K562 (cell line): ENCODE measurements around the gene SNPH. TPM values are rescaled to one million over a fixed set of nuclear protein-coding genes. Genes with fewer than 3 reads are reported as not detected.

Experiments
- ATAC-seq: fragments of 200-7000 bp; cut with Tn5 transposase; 3 replicates; pipeline ENCODE4 v1.9.1; 2020; ENCODE audit warnings: moderate library complexity
- BruUV-seq: library from RNA; stranded (reverse); fragments of 400-500 nt; replicated peaks from 2 replicates; lab custom pipeline; 2021; lab: Mats Ljungman, UMichigan
- CTCF ChIA-PET: fragments of 300-600 bp; formaldehyde crosslinking; extraction: SDS; loops from one replicate; lab custom pipeline; 2021; ENCODE audit warnings: low intra/inter-chr PET ratio; lab: Yijun Ruan, JAX
- POLR2A ChIA-PET: fragments of 300-600, 350-650 bp; sonication (Branson Sonifier 250); formaldehyde crosslinking; extraction: SDS; loops from one replicate; lab custom pipeline; 2021; ENCODE audit warnings: antibody characterized with exemption, inconsistent platforms; lab: Yijun Ruan, JAX
- DNase-seq, 4 experiments: peaks; one replicate each; pipeline versions ENCODE4 v3.0.0 to v3.0.0-alpha.2; 2011 to 2018; ENCODE audit warnings: low spot score in 3 of 4, mixed read lengths in 3 of 4; ENCODE audit errors: extremely low read depth in 1 of 4
- FAIRE-seq: peaks from 2 replicates; lab custom pipeline; 2011; peaks lifted over from hg19 to GRCh38; lab: Jason Lieb, UNC
- H2AFZ ChIP-seq: 2 replicates; pipeline ENCODE4 v1.6.0; 2011; ENCODE audit warnings: low read depth, low read length, control low read depth, inconsistent platforms
- H3K27ac ChIP-seq: fragments of 200-600 bp; 3 replicates; pipeline ENCODE4 v1.8.0; 2011; ENCODE audit warnings: low read depth, mild to moderate bottlenecking, control low read depth, inconsistent platforms, low read length, moderate library complexity, mixed read lengths; ENCODE audit errors: extremely low read depth
- H3K27me3 ChIP-seq, 2 experiments: fragments of 300-600 bp in 1 of 2; 2 replicates in 1 of 2; 3 replicates in 1 of 2; pipeline versions ENCODE4 v1.6.0 to v1.8.0; 2011; ENCODE audit warnings: inconsistent platforms in 2 of 2, low read length in 2 of 2, mild to moderate bottlenecking in 1 of 2, mixed read lengths in 1 of 2, moderate library complexity in 1 of 2; ENCODE audit not compliant: control insufficient read depth in 2 of 2, insufficient read depth in 2 of 2
- H3K36me3 ChIP-seq: fragments of 300-600 bp; 3 replicates; pipeline ENCODE4 v1.8.0; 2011; ENCODE audit warnings: mild to moderate bottlenecking, low read length, inconsistent platforms; ENCODE audit not compliant: control insufficient read depth, insufficient read depth
- H3K4me1 ChIP-seq, 2 experiments: fragments of 200-600 bp in 1 of 2; replicated peaks in 1 of 2; 2 replicates in 1 of 2; 3 replicates in 1 of 2; pipeline versions ENCODE4 v1.5.1 to v1.8.0; 2011; ENCODE audit warnings: inconsistent platforms in 2 of 2, low read length in 2 of 2, mild to moderate bottlenecking in 1 of 2, mixed read lengths in 1 of 2, moderate library complexity in 1 of 2; ENCODE audit not compliant: control insufficient read depth in 2 of 2, insufficient read depth in 2 of 2
- H3K4me2 ChIP-seq: 2 replicates; pipeline ENCODE4 v1.6.1; 2011; ENCODE audit warnings: low read length, control low read depth, inconsistent platforms, mixed read lengths; ENCODE audit not compliant: insufficient read depth
- H3K4me3 ChIP-seq: fragments of 200-600 bp; sonication (generic), shearing (Covaris generic); 2 replicates; pipeline ENCODE4 v1.5.1; 2016; ENCODE audit warnings: control low read depth, inconsistent platforms
- H3K79me2 ChIP-seq: fragments of 200-600 bp; 3 replicates; pipeline ENCODE4 v1.8.0; 2011; ENCODE audit warnings: low read length, inconsistent platforms; ENCODE audit not compliant: control insufficient read depth, insufficient read depth
- H3K9ac ChIP-seq, 2 experiments: 2 replicates each; pipeline versions ENCODE4 v1.6.0 to v1.6.1; 2011; ENCODE audit warnings: low read depth in 2 of 2, low read length in 2 of 2, control low read depth in 1 of 2, inconsistent platforms in 1 of 2, mild to moderate bottlenecking in 1 of 2, mixed read lengths in 1 of 2; ENCODE audit not compliant: insufficient read depth in 1 of 2
- H3K9me1 ChIP-seq: one replicate; pipeline ENCODE4 v1.6.0; 2011; ENCODE audit warnings: inconsistent platforms, mild to moderate bottlenecking, low read length, moderate library complexity; ENCODE audit not compliant: control insufficient read depth, insufficient read depth
- H3K9me3 ChIP-seq: replicated peaks from 2 replicates; pipeline ENCODE4 v1.5.1; 2011; ENCODE audit warnings: low read depth, low read length, inconsistent platforms; ENCODE audit not compliant: control insufficient read depth, insufficient read depth
- H4K20me1 ChIP-seq: replicated peaks from 2 replicates; pipeline ENCODE4 v1.6.1; 2011; ENCODE audit warnings: low read length, inconsistent platforms, mixed read lengths; ENCODE audit not compliant: control insufficient read depth, insufficient read depth
- HNRNPL ChIP-seq: fragments of 200-400 bp; formaldehyde crosslinking; IDR thresholded peaks from 2 replicates; pipeline ENCODE4 v1.6.1; 2017; ENCODE audit warnings: low read depth, mild to moderate bottlenecking, low read length
- LARP7 ChIP-seq: fragments of 450-650 bp; IDR thresholded peaks from 2 replicates; pipeline ENCODE4 v1.6.1; 2016
- TCF7 ChIP-seq: sonication (generic); IDR thresholded peaks from 2 replicates; pipeline ENCODE4 v1.6.1; 2016; ENCODE audit warnings: antibody characterized with exemption, borderline replicate concordance
- ZNF175 ChIP-seq: fragments of 200-800 bp; sonication (Bioruptor generic); IDR thresholded peaks from 2 replicates; pipeline ENCODE4 v1.6.1; 2016; ENCODE audit warnings: low read depth, mild to moderate bottlenecking, missing genetic modification characterization, missing compliant biosample characterization
- WGBS: fragments of 100-300 bp; shearing (Covaris generic); methylation state at CpG from one replicate; pipeline ENCODE4 v1.1.6; 2016; ENCODE audit warnings: low coverage, mixed read lengths; ENCODE audit not compliant: insufficient coverage; ENCODE audit errors: missing lambda C conversion rate; 5-methylcytosine and 5-hydroxymethylcytosine counted together
- in situ Hi-C: fragments of 300-500 bp; cut with MboI; formaldehyde crosslinking; loops from 4 replicates; pipeline ENCODE4 v1.15.0; 2018; ENCODE audit warnings: inconsistent platforms, mixed read lengths
- intact Hi-C: fragments of 100-400 bp; cut with micrococcal nuclease; formaldehyde crosslinking; loops from 2 replicates; pipeline ENCODE4 v1.14.2; 2022
- polyA plus RNA-seq, 8 experiments: library from polyadenylated mRNA; depleted of rRNA in 4 of 8; stranded (reverse) in 5 of 8; unstranded in 3 of 8; fragments of >200 nt; fragmentation: Nextera tagmentation in 2 of 8; fragmentation: Illumina TruSeq in 1 of 8; extraction: Ambion mirVana in 2 of 8; extraction: Trizol in 1 of 8; gene quantifications; 2 replicates each; pipeline versions ENCODE4 v1.2.1 to v1.2.3, GENCODE V29; 2011 to 2014; ENCODE audit warnings: inconsistent platforms in 1 of 8, missing spikeins in 1 of 8
- total RNA-seq, 7 experiments: library from RNA; depleted of rRNA in 6 of 7; stranded (reverse); fragments of >200 nt in 6 of 7; fragmentation: Illumina TruSeq in 2 of 7; extraction: Trizol in 2 of 7; gene quantifications; 2 replicates each; pipeline versions ENCODE4 v1.2.1 to v1.2.3, GENCODE V29; 2011 to 2021; ENCODE audit warnings: low replicate concordance in 1 of 7
- TF ChIP-seq, protein P1 (sequence below), 2 experiments: fragments of 150-350 bp in 1 of 2; IDR thresholded peaks; 2 replicates each; pipeline ENCODE4 v1.6.1; 2012 to 2016; ENCODE audit warnings: low read depth in 2 of 2, low read length in 2 of 2, mild to moderate bottlenecking in 1 of 2, moderate library complexity in 1 of 2
- TF ChIP-seq, protein P2 (sequence below): IDR thresholded peaks from 2 replicates; pipeline ENCODE4 v1.6.1; 2011; ENCODE audit not compliant: insufficient read length; ENCODE audit errors: extremely low read depth
- TF ChIP-seq, protein P3 (sequence below): fragments of 450-650 bp; formaldehyde crosslinking; IDR thresholded peaks from 2 replicates; pipeline ENCODE4 v1.4.0; 2020; ENCODE audit warnings: mild to moderate bottlenecking
- TF ChIP-seq, protein P4 (sequence below): fragments of 250-450 bp; sonication (Bioruptor Pico); IDR thresholded peaks from 2 replicates; pipeline ENCODE4 v1.8.0; 2021; ENCODE audit warnings: moderate library complexity, mild to moderate bottlenecking, inconsistent platforms

The SNPH gene
- total and polyA plus RNA-seq, 9 of the 15 experiments (the other 6 are each of a cell fraction or from before 2014, with no cell fraction given): 0.03 to 4.2 (median 1.4) TPM

DNA sequence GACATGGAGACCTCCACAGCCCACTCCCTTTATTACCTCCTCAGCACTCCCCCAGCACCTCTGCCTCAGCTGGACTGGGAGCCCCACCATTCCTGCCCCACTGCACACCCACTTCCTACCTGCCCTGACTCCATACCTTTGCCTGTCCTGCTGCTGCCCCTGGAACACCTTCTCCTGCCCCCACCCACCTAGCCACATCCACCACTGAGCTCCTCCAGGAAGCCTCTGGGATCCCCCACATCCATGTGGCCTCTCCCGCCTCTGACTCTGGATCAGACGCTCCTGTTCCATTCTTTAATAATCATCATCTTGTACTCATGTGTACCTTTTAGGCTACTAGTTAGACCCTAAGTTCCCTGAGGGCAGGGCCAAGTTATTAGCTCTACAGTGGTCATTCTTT, 65.0 kb downstream of the SNPH start (continued):
- TF ChIP-seq, protein P1, sequence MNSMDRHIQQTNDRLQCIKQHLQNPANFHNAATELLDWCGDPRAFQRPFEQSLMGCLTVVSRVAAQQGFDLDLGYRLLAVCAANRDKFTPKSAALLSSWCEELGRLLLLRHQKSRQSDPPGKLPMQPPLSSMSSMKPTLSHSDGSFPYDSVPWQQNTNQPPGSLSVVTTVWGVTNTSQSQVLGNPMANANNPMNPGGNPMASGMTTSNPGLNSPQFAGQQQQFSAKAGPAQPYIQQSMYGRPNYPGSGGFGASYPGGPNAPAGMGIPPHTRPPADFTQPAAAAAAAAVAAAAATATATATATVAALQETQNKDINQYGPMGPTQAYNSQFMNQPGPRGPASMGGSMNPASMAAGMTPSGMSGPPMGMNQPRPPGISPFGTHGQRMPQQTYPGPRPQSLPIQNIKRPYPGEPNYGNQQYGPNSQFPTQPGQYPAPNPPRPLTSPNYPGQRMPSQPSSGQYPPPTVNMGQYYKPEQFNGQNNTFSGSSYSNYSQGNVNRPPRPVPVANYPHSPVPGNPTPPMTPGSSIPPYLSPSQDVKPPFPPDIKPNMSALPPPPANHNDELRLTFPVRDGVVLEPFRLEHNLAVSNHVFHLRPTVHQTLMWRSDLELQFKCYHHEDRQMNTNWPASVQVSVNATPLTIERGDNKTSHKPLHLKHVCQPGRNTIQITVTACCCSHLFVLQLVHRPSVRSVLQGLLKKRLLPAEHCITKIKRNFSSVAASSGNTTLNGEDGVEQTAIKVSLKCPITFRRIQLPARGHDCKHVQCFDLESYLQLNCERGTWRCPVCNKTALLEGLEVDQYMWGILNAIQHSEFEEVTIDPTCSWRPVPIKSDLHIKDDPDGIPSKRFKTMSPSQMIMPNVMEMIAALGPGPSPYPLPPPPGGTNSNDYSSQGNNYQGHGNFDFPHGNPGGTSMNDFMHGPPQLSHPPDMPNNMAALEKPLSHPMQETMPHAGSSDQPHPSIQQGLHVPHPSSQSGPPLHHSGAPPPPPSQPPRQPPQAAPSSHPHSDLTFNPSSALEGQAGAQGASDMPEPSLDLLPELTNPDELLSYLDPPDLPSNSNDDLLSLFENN (IDR thresholded peaks at IDR 0.05; ENCODE audit: low read depth in 2 of 2, low read length in 2 of 2): no peak
- TF ChIP-seq HNRNPL: no peak
- TF ChIP-seq LARP7: no peak
- TF ChIP-seq, protein P2, sequence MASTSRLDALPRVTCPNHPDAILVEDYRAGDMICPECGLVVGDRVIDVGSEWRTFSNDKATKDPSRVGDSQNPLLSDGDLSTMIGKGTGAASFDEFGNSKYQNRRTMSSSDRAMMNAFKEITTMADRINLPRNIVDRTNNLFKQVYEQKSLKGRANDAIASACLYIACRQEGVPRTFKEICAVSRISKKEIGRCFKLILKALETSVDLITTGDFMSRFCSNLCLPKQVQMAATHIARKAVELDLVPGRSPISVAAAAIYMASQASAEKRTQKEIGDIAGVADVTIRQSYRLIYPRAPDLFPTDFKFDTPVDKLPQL: no peak

DNA sequence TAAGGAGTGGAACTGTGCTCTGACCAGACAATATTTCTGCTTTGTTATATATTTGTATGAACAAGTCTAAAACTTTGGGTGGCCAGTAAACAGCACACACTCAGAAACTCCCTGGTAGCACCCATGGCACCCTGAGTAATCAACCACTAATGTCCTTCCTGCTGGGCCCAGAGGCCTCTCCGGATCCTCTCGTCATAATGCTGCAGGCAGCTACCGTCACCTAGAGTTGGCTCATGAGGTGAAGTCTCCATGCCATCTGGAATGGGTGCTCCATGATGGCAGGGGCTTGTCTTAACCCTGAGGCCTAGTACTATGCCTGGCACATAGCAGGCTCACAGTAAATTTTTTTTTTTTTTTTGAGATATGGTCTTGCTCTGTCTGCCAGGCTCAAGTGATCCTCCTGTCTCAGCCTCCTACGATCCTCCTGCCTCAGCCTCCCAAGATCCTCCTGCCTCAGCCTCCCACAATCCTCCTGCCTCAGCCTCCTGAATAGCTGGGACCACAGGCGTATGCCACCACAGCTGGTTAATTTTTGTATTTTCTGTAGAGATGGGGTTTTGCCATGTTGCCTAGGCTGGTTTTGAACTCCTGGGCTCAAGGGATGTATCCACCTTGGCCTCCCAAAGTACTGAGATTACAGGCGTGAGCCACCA, 65.8 kb downstream of the SNPH start:
- FAIRE-seq: no peak
- Histone ChIP-seq H3K27ac (no peak overlapping the region), H3K9me3 (no peaks in the 10 kb centered on the region), H3K27me3 (no peaks in the 10 kb centered on the region), H2AFZ (no peak overlapping the region), H3K4me3 (no peak overlapping the region), H3K4me2 (no peak overlapping the region), H3K79me2 (peaks cover 27% of the 10 kb centered on the region), H3K36me3 (peaks cover 9% of the 10 kb centered on the region; the same call in 2 of the 3 replicates), H3K9ac (no peak overlapping the region), H3K9me1 (no peaks in the 10 kb centered on the region), H3K4me1 (peaks cover 11 to 20% of the 10 kb centered on the region in 2 experiments; a peak in 4 of 5 replicates), H4K20me1 (peaks cover 5% of the 10 kb centered on the region)
- in situ Hi-C loops (no loop called here), intact Hi-C loops (no loop called here)
- no TSS peak for BruUV-seq
- ATAC-seq: no peak
- DNase-seq: no peak
- WGBS: 95% methylated on average over 5 of the region's 6 CpGs
- TF ChIP-seq ZNF175 (CRISPR knock-in tag): no peak
- TF ChIP-seq, protein P3, sequence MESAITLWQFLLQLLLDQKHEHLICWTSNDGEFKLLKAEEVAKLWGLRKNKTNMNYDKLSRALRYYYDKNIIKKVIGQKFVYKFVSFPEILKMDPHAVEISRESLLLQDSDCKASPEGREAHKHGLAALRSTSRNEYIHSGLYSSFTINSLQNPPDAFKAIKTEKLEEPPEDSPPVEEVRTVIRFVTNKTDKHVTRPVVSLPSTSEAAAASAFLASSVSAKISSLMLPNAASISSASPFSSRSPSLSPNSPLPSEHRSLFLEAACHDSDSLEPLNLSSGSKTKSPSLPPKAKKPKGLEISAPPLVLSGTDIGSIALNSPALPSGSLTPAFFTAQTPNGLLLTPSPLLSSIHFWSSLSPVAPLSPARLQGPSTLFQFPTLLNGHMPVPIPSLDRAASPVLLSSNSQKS: no peak
- no peak for TF ChIP-seq TCF7
- TF ChIP-seq, protein P4, sequence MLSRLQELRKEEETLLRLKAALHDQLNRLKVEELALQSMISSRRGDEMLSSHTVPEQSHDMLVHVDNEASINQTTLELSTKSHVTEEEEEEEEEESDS (CRISPR knock-in tag): no peak
- ChIA-PET POLR2A (interaction anchor here (0.8 kb wide), 1 partner anchor 10 kb away, joined by 3 read pairs; no protein-coding TSS in a partner anchor), CTCF (no interaction called here)
